Measurements from ENCODE around the gene USP7. TPM values are rescaled to one million over a fixed set of nuclear protein-coding genes. Genes with fewer than 3 reads are reported as not detected.

USP7 gene
- polyA plus RNA-seq, 1 of the 3 experiments (the other 2 are of a cell fraction), result 8.6 TPM

DNA sequence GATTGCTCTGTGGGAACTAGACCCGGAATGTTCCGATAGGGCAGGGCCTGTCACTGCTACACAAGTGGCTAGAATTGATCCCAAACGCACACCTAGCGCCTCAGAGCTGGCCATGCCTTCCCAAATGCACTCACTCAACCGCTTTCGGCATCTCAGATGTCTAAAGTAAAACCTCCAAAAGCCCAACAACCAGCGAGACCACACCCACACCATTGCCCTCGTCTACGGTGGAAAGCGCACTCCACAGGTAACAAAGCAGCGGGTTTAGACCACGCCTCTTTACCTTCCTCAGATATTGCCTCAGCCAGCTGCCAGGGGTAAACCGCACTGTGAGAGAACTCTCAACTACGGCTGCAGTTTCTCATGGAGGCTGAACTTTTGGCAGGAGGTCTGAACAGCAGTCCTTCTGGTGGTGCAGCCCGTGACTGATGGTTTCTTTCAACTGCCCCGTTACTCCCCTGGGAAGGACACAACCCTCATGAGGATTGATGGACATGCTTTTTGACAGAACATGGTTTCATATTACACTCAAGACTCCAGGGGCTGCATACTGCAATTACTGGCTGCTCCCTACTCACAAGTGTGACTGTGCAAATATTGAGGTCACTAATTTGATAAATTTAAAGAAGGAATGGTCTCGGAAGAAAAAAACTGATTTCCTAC lies 34.5 kb downstream of the USP7 start:
- Histone ChIP-seq H3K9me3 (no peaks in the 10 kb centered on the region), H3K27me3 (ENCODE audit: insufficient read depth) (no peaks in the 10 kb centered on the region), H3K4me1 (ENCODE audit: control insufficient read depth in 1 of 2, insufficient read depth in 2 of 2, low read depth in 1 of 2, low read length in 1 of 2) (no peaks in the 10 kb centered on the region; a peak in 1 of 4 replicates), H3K27ac (ENCODE audit: low read depth in 2 of 2, low read length in 1 of 2) (no peak overlapping the region), H3F3A (replicated peaks; ENCODE audit: insufficient read depth) (no peaks in the 10 kb centered on the region), H2AFZ (ENCODE audit: low read depth) (no peak overlapping the region), H3K4me2 (no peak overlapping the region), H3K9ac (no peak overlapping the region), H3K4me3 (ENCODE audit: low read depth in 2 of 2, low read length in 1 of 2) (no peak overlapping the region), H3K9me2 (no peaks in the 10 kb centered on the region), H3K36me3 (replicated peaks in 1 of 2; ENCODE audit: control insufficient read depth in 1 of 2, insufficient read depth in 2 of 2, low read length in 1 of 2) (peaks cover 21 to 34% of the 10 kb centered on the region in 2 experiments), H4K20me1 (ENCODE audit: insufficient read depth) (peaks cover 100% of the 10 kb centered on the region), H3K79me2 (ENCODE audit: insufficient read depth) (peaks cover 100% of the 10 kb centered on the region)
- ChIA-PET POLR2A (no interaction called here), CTCF (interaction anchor here (1.0 to 1.4 kb wide), 3 partner anchors 11 to 80 kb away, joined by 3 to 5 read pairs (median 4); no protein-coding TSS in a partner anchor)
- no peak for TF ChIP-seq RXRA (IDR thresholded peaks at IDR 0.05; ENCODE audit: borderline replicate concordance, low read depth)
- no peak for TF ChIP-seq POLR2AphosphoS5 (IDR thresholded peaks at IDR 0.05; ENCODE audit: low read depth, low read length)
- no peak for TF ChIP-seq USF2 (IDR thresholded peaks at IDR 0.05; ENCODE audit: borderline replicate concordance, low read depth, low read length)
- no peak for TF ChIP-seq EP300 (IDR thresholded peaks at IDR 0.05; ENCODE audit: borderline replicate concordance in 1 of 2, low read depth in 1 of 2, low read length in 1 of 2)
- no peak for TF ChIP-seq FOXJ3 (CRISPR knock-in tag; IDR thresholded peaks at IDR 0.05)
- TF ChIP-seq GATA2 (CRISPR knock-in tag; IDR thresholded peaks at IDR 0.05), result no peak
- TF ChIP-seq, protein P1, sequence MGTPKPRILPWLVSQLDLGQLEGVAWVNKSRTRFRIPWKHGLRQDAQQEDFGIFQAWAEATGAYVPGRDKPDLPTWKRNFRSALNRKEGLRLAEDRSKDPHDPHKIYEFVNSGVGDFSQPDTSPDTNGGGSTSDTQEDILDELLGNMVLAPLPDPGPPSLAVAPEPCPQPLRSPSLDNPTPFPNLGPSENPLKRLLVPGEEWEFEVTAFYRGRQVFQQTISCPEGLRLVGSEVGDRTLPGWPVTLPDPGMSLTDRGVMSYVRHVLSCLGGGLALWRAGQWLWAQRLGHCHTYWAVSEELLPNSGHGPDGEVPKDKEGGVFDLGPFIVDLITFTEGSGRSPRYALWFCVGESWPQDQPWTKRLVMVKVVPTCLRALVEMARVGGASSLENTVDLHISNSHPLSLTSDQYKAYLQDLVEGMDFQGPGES (IDR thresholded peaks at IDR 0.05; ENCODE audit: low read depth, low read length), result no peak
- TF ChIP-seq NFIC (IDR thresholded peaks at IDR 0.05; ENCODE audit: borderline replicate concordance), result no peak
- TF ChIP-seq, protein P2, sequence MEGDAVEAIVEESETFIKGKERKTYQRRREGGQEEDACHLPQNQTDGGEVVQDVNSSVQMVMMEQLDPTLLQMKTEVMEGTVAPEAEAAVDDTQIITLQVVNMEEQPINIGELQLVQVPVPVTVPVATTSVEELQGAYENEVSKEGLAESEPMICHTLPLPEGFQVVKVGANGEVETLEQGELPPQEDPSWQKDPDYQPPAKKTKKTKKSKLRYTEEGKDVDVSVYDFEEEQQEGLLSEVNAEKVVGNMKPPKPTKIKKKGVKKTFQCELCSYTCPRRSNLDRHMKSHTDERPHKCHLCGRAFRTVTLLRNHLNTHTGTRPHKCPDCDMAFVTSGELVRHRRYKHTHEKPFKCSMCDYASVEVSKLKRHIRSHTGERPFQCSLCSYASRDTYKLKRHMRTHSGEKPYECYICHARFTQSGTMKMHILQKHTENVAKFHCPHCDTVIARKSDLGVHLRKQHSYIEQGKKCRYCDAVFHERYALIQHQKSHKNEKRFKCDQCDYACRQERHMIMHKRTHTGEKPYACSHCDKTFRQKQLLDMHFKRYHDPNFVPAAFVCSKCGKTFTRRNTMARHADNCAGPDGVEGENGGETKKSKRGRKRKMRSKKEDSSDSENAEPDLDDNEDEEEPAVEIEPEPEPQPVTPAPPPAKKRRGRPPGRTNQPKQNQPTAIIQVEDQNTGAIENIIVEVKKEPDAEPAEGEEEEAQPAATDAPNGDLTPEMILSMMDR (IDR thresholded peaks at IDR 0.05), result no peak
- TF ChIP-seq SIN3A (IDR thresholded peaks at IDR 0.05; ENCODE audit: borderline replicate concordance, low read depth, low read length), result no peak
- no peak for TF ChIP-seq MXI1 (IDR thresholded peaks at IDR 0.05; ENCODE audit: low read depth, low read length)
- no peak for TF ChIP-seq RFX5 (IDR thresholded peaks at IDR 0.05; ENCODE audit: low read length)
- no peak for TF ChIP-seq MAX (IDR thresholded peaks at IDR 0.05; ENCODE audit: low read depth)
- no peak for TF ChIP-seq RCOR1 (IDR thresholded peaks at IDR 0.05; ENCODE audit: low read length)
- no peak for TF ChIP-seq NRF1 (IDR thresholded peaks at IDR 0.05; ENCODE audit: low read depth, low read length)
- TF ChIP-seq SMC3 (IDR thresholded peaks at IDR 0.05; ENCODE audit: low read depth, low read length), result no peak
- TF ChIP-seq, protein P3, sequence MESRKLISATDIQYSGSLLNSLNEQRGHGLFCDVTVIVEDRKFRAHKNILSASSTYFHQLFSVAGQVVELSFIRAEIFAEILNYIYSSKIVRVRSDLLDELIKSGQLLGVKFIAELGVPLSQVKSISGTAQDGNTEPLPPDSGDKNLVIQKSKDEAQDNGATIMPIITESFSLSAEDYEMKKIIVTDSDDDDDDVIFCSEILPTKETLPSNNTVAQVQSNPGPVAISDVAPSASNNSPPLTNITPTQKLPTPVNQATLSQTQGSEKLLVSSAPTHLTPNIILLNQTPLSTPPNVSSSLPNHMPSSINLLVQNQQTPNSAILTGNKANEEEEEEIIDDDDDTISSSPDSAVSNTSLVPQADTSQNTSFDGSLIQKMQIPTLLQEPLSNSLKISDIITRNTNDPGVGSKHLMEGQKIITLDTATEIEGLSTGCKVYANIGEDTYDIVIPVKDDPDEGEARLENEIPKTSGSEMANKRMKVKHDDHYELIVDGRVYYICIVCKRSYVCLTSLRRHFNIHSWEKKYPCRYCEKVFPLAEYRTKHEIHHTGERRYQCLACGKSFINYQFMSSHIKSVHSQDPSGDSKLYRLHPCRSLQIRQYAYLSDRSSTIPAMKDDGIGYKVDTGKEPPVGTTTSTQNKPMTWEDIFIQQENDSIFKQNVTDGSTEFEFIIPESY (IDR thresholded peaks at IDR 0.05; ENCODE audit: borderline replicate concordance, low read depth), result no peak
- no peak for TF ChIP-seq ELF1 (IDR thresholded peaks at IDR 0.05)
- no peak for TF ChIP-seq TEAD4 (IDR thresholded peaks at IDR 0.05; ENCODE audit: borderline replicate concordance, insufficient read depth)
- no peak for DNase-seq
- 95% methylated on average over 17 of the region's 17 CpGs for WGBS (ENCODE audit: low lambda C conversion rate)
